C4-2B (cell line): ENCODE results near the gene PLD5.

Experiments used
- ZFX ChIP-seq: fragments of 450-650 bp; IDR thresholded peaks from 2 replicates; pipeline ENCODE4 v1.6.1; 2017
- TF ChIP-seq, protein P1 (sequence below): fragments of 450-650 bp; conservative IDR thresholded peaks from 2 replicates; pipeline ENCODE4 v1.5.1; 2017; ENCODE audit warnings: mild to moderate bottlenecking

DNA sequence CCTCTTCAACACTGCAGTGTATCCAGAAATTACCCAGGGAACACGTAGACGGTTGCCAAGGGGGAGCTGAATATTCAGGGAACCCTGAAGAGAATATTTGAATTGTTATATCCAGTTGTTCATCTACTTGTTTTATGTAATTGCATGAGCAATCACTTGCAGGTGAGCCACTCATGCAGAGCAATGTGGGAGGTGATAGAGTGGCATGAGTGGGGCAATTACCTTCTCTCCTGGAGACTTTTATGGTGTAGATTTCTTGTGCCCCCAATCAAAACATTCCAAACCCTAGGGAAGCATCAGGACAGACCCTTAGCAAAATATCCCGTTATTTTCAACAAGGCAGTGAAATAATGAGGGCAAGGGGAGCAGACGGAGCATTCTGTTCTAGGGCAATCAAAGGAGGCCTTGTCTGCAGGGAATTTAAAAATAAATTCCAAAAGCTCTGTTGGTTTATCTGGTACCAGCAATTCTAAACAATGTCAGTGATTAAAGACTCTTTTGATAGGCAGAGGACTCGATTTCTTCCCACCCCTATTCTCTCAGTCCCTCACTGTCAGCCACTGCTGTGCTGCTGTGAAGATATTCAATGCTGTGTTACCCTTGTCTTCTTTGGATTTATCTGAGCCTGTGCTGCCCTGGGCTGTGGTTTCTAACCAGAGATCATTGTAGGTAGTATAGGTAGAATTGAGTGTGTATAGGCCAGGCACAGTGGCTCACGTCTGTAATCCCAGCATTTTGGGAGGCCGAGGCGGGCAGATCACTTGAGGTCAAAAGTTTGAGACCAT lies 345.4 kb downstream of the PLD5 start:
- TF ChIP-seq, protein P1, sequence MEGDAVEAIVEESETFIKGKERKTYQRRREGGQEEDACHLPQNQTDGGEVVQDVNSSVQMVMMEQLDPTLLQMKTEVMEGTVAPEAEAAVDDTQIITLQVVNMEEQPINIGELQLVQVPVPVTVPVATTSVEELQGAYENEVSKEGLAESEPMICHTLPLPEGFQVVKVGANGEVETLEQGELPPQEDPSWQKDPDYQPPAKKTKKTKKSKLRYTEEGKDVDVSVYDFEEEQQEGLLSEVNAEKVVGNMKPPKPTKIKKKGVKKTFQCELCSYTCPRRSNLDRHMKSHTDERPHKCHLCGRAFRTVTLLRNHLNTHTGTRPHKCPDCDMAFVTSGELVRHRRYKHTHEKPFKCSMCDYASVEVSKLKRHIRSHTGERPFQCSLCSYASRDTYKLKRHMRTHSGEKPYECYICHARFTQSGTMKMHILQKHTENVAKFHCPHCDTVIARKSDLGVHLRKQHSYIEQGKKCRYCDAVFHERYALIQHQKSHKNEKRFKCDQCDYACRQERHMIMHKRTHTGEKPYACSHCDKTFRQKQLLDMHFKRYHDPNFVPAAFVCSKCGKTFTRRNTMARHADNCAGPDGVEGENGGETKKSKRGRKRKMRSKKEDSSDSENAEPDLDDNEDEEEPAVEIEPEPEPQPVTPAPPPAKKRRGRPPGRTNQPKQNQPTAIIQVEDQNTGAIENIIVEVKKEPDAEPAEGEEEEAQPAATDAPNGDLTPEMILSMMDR, result no peak
- TF ChIP-seq ZFX, result no peak
